T-helper 1 cell treated with Interleukin-12 subunit alpha and Interleukin-12 subunit beta and Interleukin-4 antibody, amounts not matched to agents 30 μg/mL and 1 μg/mL, for 36 hours (primary cell): ENCODE results near the gene OLIG3.

Source experiments
- H3K27ac Mint-ChIP-seq: one replicate; pipeline ENCODE4 v1.8.0; 2021; ENCODE audit warnings: mild to moderate bottlenecking, mixed read lengths
- H3K27me3 Mint-ChIP-seq: one replicate; pipeline ENCODE4 v1.8.0; 2021; ENCODE audit warnings: low read depth, mixed read lengths
- H3K36me3 Mint-ChIP-seq: one replicate; pipeline ENCODE4 v1.8.0; 2021; ENCODE audit warnings: low read depth, mixed read lengths
- H3K4me1 Mint-ChIP-seq: one replicate; pipeline ENCODE4 v1.8.0; 2021; ENCODE audit warnings: low read depth, mixed read lengths
- H3K4me3 Mint-ChIP-seq: one replicate; pipeline ENCODE4 v1.8.0; 2021; ENCODE audit warnings: mild to moderate bottlenecking, moderate library complexity, mixed read lengths
- H3K9me3 Mint-ChIP-seq: one replicate; pipeline ENCODE4 v1.8.0; 2021; ENCODE audit warnings: mixed read lengths

OLIG3 gene

GRCh38 chr6:137465378-137466009 lies 28.7 kb downstream of the OLIG3 start:
- H3K4me1 Mint-ChIP-seq, result no peaks in the 10 kb centered on the region
- no peak overlapping the region for H3K27ac Mint-ChIP-seq
- H3K36me3 Mint-ChIP-seq, result no peaks in the 10 kb centered on the region
- peaks cover 28% of the 10 kb centered on the region for H3K27me3 Mint-ChIP-seq
- H3K4me3 Mint-ChIP-seq, result no peak overlapping the region
- H3K9me3 Mint-ChIP-seq, result no peaks in the 10 kb centered on the region

GRCh38 chr6:137452333-137452894 lies 41.8 kb downstream of the OLIG3 start:
- no peak overlapping the region for H3K27ac Mint-ChIP-seq
- H3K9me3 Mint-ChIP-seq, result no peaks in the 10 kb centered on the region
- peaks cover 13% of the 10 kb centered on the region for H3K27me3 Mint-ChIP-seq
- no peaks in the 10 kb centered on the region for H3K4me1 Mint-ChIP-seq
- no peaks in the 10 kb centered on the region for H3K36me3 Mint-ChIP-seq
- H3K4me3 Mint-ChIP-seq, result no peak overlapping the region

GRCh38 chr6:137443901-137444300 lies 50.3 kb downstream of the OLIG3 start:
- Mint-ChIP-seq H3K36me3 (peaks cover 2% of the 10 kb centered on the region), H3K4me3 (no peak overlapping the region), H3K9me3 (peaks cover 9% of the 10 kb centered on the region), H3K27ac (no peak overlapping the region), H3K4me1 (peaks cover 7% of the 10 kb centered on the region), H3K27me3 (peaks cover 25% of the 10 kb centered on the region)
